Activated T-helper 2 cell treated with anti-CD3 and anti-CD28 coated beads, Interferon-gamma antibody, Interleukin-2, Interleukin-4, amounts not matched to agents 10 μg/mL and 5 μg/mL and 100 μg/mL, durations not matched to agents 14 hours and 24 hours and 36 hours (primary cell): ENCODE results near the gene SIL1. TPM values are rescaled to one million over a fixed set of nuclear protein-coding genes. Genes with fewer than 3 reads are reported as not detected.

ENCODE experiments used
- DNase-seq: peaks from one replicate; pipeline ENCODE4 v3.0.0; 2021; ENCODE audit warnings: low spot score
- H3K27ac Mint-ChIP-seq: one replicate; pipeline ENCODE4 v1.8.0; 2021; ENCODE audit warnings: mixed read lengths
- H3K27me3 Mint-ChIP-seq: one replicate; pipeline ENCODE4 v1.8.0; 2021; ENCODE audit warnings: low read depth, mixed read lengths
- H3K36me3 Mint-ChIP-seq: one replicate; pipeline ENCODE4 v1.8.0; 2021; ENCODE audit warnings: low read depth, mixed read lengths
- H3K4me1 Mint-ChIP-seq: one replicate; pipeline ENCODE4 v1.8.0; 2021; ENCODE audit warnings: low read depth, mixed read lengths
- H3K4me3 Mint-ChIP-seq: one replicate; pipeline ENCODE4 v1.8.0; 2021; ENCODE audit warnings: low read depth, mild to moderate bottlenecking, moderate library complexity, mixed read lengths
- H3K9me3 Mint-ChIP-seq: one replicate; pipeline ENCODE4 v1.8.0; 2021; ENCODE audit warnings: mixed read lengths
- intact Hi-C: fragments of 100-400 bp; cut with micrococcal nuclease; formaldehyde crosslinking; loops from one replicate; pipeline ENCODE4 v1.15.1; 2023
- total RNA-seq: library from RNA; stranded (reverse); gene quantifications from 2 replicates; pipeline ENCODE4 v1.2.3, GENCODE V29; 2022

The SIL1 gene
- total RNA-seq, 1 donor from 2014 or later: 31.1 TPM

GRCh38 chr5:139215107-139215975 is 17.2 kb upstream of the SIL1 start:
- Mint-ChIP-seq H3K4me1 (peaks cover 3% of the 10 kb centered on the region), H3K36me3 (no peaks in the 10 kb centered on the region), H3K9me3 (no peaks in the 10 kb centered on the region), H3K27me3 (peaks cover 4% of the 10 kb centered on the region), H3K27ac (no peak overlapping the region), H3K4me3 (no peak overlapping the region)
- DNase-seq: no peak
- intact Hi-C loops: no loop called here

- no peak for DNase-seq
- Mint-ChIP-seq H3K27me3 (peaks cover 4% of the 10 kb centered on the region), H3K9me3 (no peaks in the 10 kb centered on the region), H3K4me1 (peaks cover 3% of the 10 kb centered on the region), H3K27ac (no peak overlapping the region), H3K4me3 (no peak overlapping the region), H3K36me3 (no peaks in the 10 kb centered on the region)
- intact Hi-C loops: no loop called here
Measured at GRCh38 chr5:139214646-139215045, 16.5 kb upstream of the SIL1 start.

GRCh38 chr5:139212906-139213305 is 14.7 kb upstream of the SIL1 start:
- intact Hi-C loops: no loop called here
- Mint-ChIP-seq H3K9me3 (no peaks in the 10 kb centered on the region), H3K4me1 (peaks cover 3% of the 10 kb centered on the region), H3K27me3 (peaks cover 6% of the 10 kb centered on the region), H3K4me3 (no peak overlapping the region), H3K27ac (no peak overlapping the region), H3K36me3 (no peaks in the 10 kb centered on the region)
- no peak for DNase-seq

- Mint-ChIP-seq H3K27me3 (peaks cover 6% of the 10 kb centered on the region), H3K4me3 (no peak overlapping the region), H3K4me1 (peaks cover 3% of the 10 kb centered on the region), H3K27ac (no peak overlapping the region), H3K36me3 (no peaks in the 10 kb centered on the region), H3K9me3 (no peaks in the 10 kb centered on the region)
- intact Hi-C loops: no loop called here
- no peak for DNase-seq
Measured at GRCh38 chr5:139212486-139212885, 14.3 kb upstream of the SIL1 start.

- H3K27me3 Mint-ChIP-seq: peaks cover 6% of the 10 kb centered on the region
- H3K9me3 Mint-ChIP-seq: no peaks in the 10 kb centered on the region
- no peaks in the 10 kb centered on the region for H3K36me3 Mint-ChIP-seq
- H3K27ac Mint-ChIP-seq: no peak overlapping the region
- intact Hi-C loops: no loop called here
- H3K4me3 Mint-ChIP-seq: no peak overlapping the region
- no peak for DNase-seq
- peaks cover 3% of the 10 kb centered on the region for H3K4me1 Mint-ChIP-seq
Measured at GRCh38 chr5:139210585-139210984, 12.4 kb upstream of the SIL1 start.

- Mint-ChIP-seq H3K9me3 (no peaks in the 10 kb centered on the region), H3K27me3 (peaks cover 4% of the 10 kb centered on the region), H3K27ac (no peak overlapping the region), H3K36me3 (no peaks in the 10 kb centered on the region), H3K4me3 (no peak overlapping the region), H3K4me1 (peaks cover 8% of the 10 kb centered on the region)
- intact Hi-C loops: no loop called here
- no peak for DNase-seq
Measured at GRCh38 chr5:139207297-139208000, 9.3 kb upstream of the SIL1 start.

GRCh38 chr5:139205586-139205985 is 7.4 kb upstream of the SIL1 start:
- Mint-ChIP-seq H3K27me3 (peaks cover 4% of the 10 kb centered on the region), H3K4me3 (no peak overlapping the region), H3K36me3 (no peaks in the 10 kb centered on the region), H3K4me1 (peaks cover 8% of the 10 kb centered on the region), H3K27ac (no peak overlapping the region), H3K9me3 (no peaks in the 10 kb centered on the region)
- intact Hi-C loops: no loop called here
- DNase-seq: no peak

GRCh38 chr5:139205124-139205523 is 7.0 kb upstream of the SIL1 start:
- no peaks in the 10 kb centered on the region for H3K36me3 Mint-ChIP-seq
- no peaks in the 10 kb centered on the region for H3K9me3 Mint-ChIP-seq
- H3K27me3 Mint-ChIP-seq: peaks cover 4% of the 10 kb centered on the region
- DNase-seq: no peak
- no peak overlapping the region for H3K27ac Mint-ChIP-seq
- H3K4me1 Mint-ChIP-seq: peaks cover 8% of the 10 kb centered on the region
- intact Hi-C loops: no loop called here
- H3K4me3 Mint-ChIP-seq: no peak overlapping the region

- H3K27ac Mint-ChIP-seq: no peak overlapping the region
- peaks cover 8% of the 10 kb centered on the region for H3K4me1 Mint-ChIP-seq
- H3K27me3 Mint-ChIP-seq: peaks cover 4% of the 10 kb centered on the region
- no peaks in the 10 kb centered on the region for H3K9me3 Mint-ChIP-seq
- no peak for DNase-seq
- intact Hi-C loops: no loop called here
- H3K36me3 Mint-ChIP-seq: no peaks in the 10 kb centered on the region
- H3K4me3 Mint-ChIP-seq: no peak overlapping the region
Measured at GRCh38 chr5:139204196-139204595, 6.0 kb upstream of the SIL1 start.

- intact Hi-C loops: loop anchor here (2.0 to 5.0 kb wide), 2 partner anchors 622 to 735 kb away; partner anchors contain the start of genes EGR1 and HSPA9
- no peak for DNase-seq
- Mint-ChIP-seq H3K4me1 (peaks cover 16% of the 10 kb centered on the region), H3K4me3 (no peak overlapping the region), H3K9me3 (no peaks in the 10 kb centered on the region), H3K27ac (no peak overlapping the region), H3K36me3 (peaks cover 16% of the 10 kb centered on the region), H3K27me3 (no peaks in the 10 kb centered on the region)
Measured at GRCh38 chr5:139199321-139199720, 1.2 kb upstream of the SIL1 start.

- intact Hi-C loops: loop anchor here (5.0 kb wide), 1 partner anchor 619 kb away; the partner anchor contains the start of gene HSPA9
- peak overlapping the region; percentile 92 for H3K4me3 Mint-ChIP-seq
- H3K27me3 Mint-ChIP-seq: no peaks in the 10 kb centered on the region
- peak overlapping the region; percentile 52 for H3K27ac Mint-ChIP-seq
- no peak for DNase-seq
- peaks cover 35% of the 10 kb centered on the region for H3K36me3 Mint-ChIP-seq
- peaks cover 26% of the 10 kb centered on the region for H3K4me1 Mint-ChIP-seq
- no peaks in the 10 kb centered on the region for H3K9me3 Mint-ChIP-seq
Measured at GRCh38 chr5:139196296-139196956, 1.7 kb downstream of the SIL1 start.

- H3K27ac Mint-ChIP-seq: no peak overlapping the region
- peaks cover 43% of the 10 kb centered on the region for H3K36me3 Mint-ChIP-seq
- intact Hi-C loops: loop anchor here (5.0 kb wide), 1 partner anchor 47 kb away; no protein-coding TSS in a partner anchor
Measured at GRCh38 chr5:139194486-139194885, 3.7 kb downstream of the SIL1 start.

More at GRCh38 chr5:139194486-139194885, 3.7 kb downstream of the SIL1 start:
- no peak for DNase-seq
- Mint-ChIP-seq H3K27me3 (no peaks in the 10 kb centered on the region), H3K9me3 (no peaks in the 10 kb centered on the region), H3K4me3 (no peak overlapping the region), H3K4me1 (peaks cover 33% of the 10 kb centered on the region)
